PC-9 (cell line): ENCODE results near the gene DNAJC11. TPM values are rescaled to one million over a fixed set of nuclear protein-coding genes. Genes with fewer than 3 reads are reported as not detected.

ENCODE experiments used
- BruUV-seq: library from RNA; stranded (reverse); fragments of 400-500 nt; replicated peaks from 2 replicates; lab custom pipeline; 2021; lab: Mats Ljungman, UMichigan
- CTCF ChIA-PET: fragments of 300-600 bp; sonication (Branson Sonifier 250); formaldehyde crosslinking; loops from one replicate; lab custom pipeline; 2022; ENCODE audit warnings: antibody characterized with exemption; lab: Charles Lee
- POLR2A ChIA-PET: fragments of 300-600 bp; sonication (Branson Sonifier 250); formaldehyde crosslinking; loops from one replicate; lab custom pipeline; 2022; ENCODE audit warnings: antibody characterized with exemption; ENCODE audit not compliant: unreplicated experiment; lab: Charles Lee
- DNase-seq, 2 experiments: peaks; one replicate each; pipeline versions ENCODE4 v3.0.0 to v3.0.0-alpha.2; 2015 to 2022; ENCODE audit warnings: mixed read lengths in 1 of 2
- H2AFZ ChIP-seq: fragments of 200-600 bp; sonication (generic); 2 replicates; pipeline ENCODE4 v1.8.1; 2017; ENCODE audit warnings: antibody characterized with exemption
- H3F3A ChIP-seq: fragments of 200-600 bp; sonication (generic); 2 replicates; pipeline ENCODE4 v1.8.1; 2017; ENCODE audit warnings: antibody characterized with exemption, mild to moderate bottlenecking, low read depth; ENCODE audit not compliant: insufficient read depth
- H3K27ac ChIP-seq: fragments of 200-600 bp; sonication (generic); 2 replicates; pipeline ENCODE4 v1.6.1; 2016; ENCODE audit warnings: mixed run types
- H3K27me3 ChIP-seq: fragments of 200-600 bp; sonication (generic); 2 replicates; pipeline ENCODE4 v1.6.1; 2016; ENCODE audit warnings: low read depth, mixed run types; ENCODE audit not compliant: insufficient read depth
- H3K36me3 ChIP-seq: fragments of 200-600 bp; sonication (generic); 2 replicates; pipeline ENCODE4 v1.6.1; 2016; ENCODE audit warnings: low read depth, mixed run types
- H3K4me1 ChIP-seq: fragments of 200-600 bp; sonication (generic); replicated peaks from 2 replicates; pipeline ENCODE4 v1.6.1; 2016; ENCODE audit warnings: mixed run types; ENCODE audit not compliant: insufficient read depth
- H3K4me2 ChIP-seq: fragments of 200-600 bp; sonication (generic); 2 replicates; pipeline ENCODE4 v1.6.1; 2017; ENCODE audit warnings: mixed run types
- H3K4me3 ChIP-seq: fragments of 200-600 bp; sonication (generic); 2 replicates; pipeline ENCODE4 v1.6.1; 2016; ENCODE audit warnings: mixed run types
- H3K79me2 ChIP-seq: fragments of 200-600 bp; sonication (generic); 2 replicates; pipeline ENCODE4 v1.6.1; 2017; ENCODE audit warnings: low read depth, mixed run types
- H3K9me2 ChIP-seq: fragments of 200-600 bp; sonication (generic); 2 replicates; pipeline ENCODE4 v1.8.1; 2017; ENCODE audit warnings: mild to moderate bottlenecking; ENCODE audit not compliant: insufficient read depth
- H3K9me3 ChIP-seq: fragments of 200-600 bp; sonication (generic); 2 replicates; pipeline ENCODE4 v1.8.1; 2016; ENCODE audit warnings: low read depth; ENCODE audit not compliant: insufficient read depth
- H4K20me1 ChIP-seq: fragments of 200-600 bp; sonication (generic); 2 replicates; pipeline ENCODE4 v1.8.1; 2017; ENCODE audit not compliant: insufficient read depth
- CTCF ChIP-seq: fragments of 200-600 bp; sonication (generic); conservative IDR thresholded peaks from 2 replicates; pipeline ENCODE4 v1.6.1; 2017; ENCODE audit warnings: mixed run types, antibody characterized with exemption, mild to moderate bottlenecking, moderate library complexity
- EZH2 ChIP-seq: fragments of 200-600 bp; sonication (generic); IDR thresholded peaks from 2 replicates; pipeline ENCODE4 v1.8.0; 2017; ENCODE audit warnings: antibody characterized with exemption, low read depth
- intact Hi-C: fragments of 100-400 bp; cut with micrococcal nuclease; formaldehyde crosslinking; loops from one replicate; pipeline ENCODE4 v1.10.0; 2022; ENCODE audit not compliant: unreplicated experiment
- total RNA-seq: library from RNA; stranded (reverse); gene quantifications from 2 replicates; pipeline ENCODE4 v1.2.3, GENCODE V29; 2021

Gene DNAJC11
- total RNA-seq, 1 experiment from 2014 or later: 52.8 TPM

GRCh38 chr1:6711174-6711573 is 9.6 kb upstream of the DNAJC11 start:
- no peaks in the 10 kb centered on the region for H3K36me3 ChIP-seq
- TF ChIP-seq CTCF (no peak), EZH2 (no peak)
- H3K27ac ChIP-seq: no peak overlapping the region
- no TSS peak for BruUV-seq
- H2AFZ ChIP-seq: no peak overlapping the region
- no peaks in the 10 kb centered on the region for H3K9me2 ChIP-seq
- no peak overlapping the region for H3K4me2 ChIP-seq
- peaks cover 57% of the 10 kb centered on the region for H3K27me3 ChIP-seq
- no peak overlapping the region for H3K4me3 ChIP-seq
- H3K79me2 ChIP-seq: no peaks in the 10 kb centered on the region
- H3K9me3 ChIP-seq: no peaks in the 10 kb centered on the region
- no peaks in the 10 kb centered on the region for H3K4me1 ChIP-seq
- DNase-seq: no peak
- no peaks in the 10 kb centered on the region for H4K20me1 ChIP-seq
- intact Hi-C loops: no loop called here
- ChIA-PET POLR2A (no interaction called here), CTCF (no interaction called here)
- H3F3A ChIP-seq: no peaks in the 10 kb centered on the region

DNA sequence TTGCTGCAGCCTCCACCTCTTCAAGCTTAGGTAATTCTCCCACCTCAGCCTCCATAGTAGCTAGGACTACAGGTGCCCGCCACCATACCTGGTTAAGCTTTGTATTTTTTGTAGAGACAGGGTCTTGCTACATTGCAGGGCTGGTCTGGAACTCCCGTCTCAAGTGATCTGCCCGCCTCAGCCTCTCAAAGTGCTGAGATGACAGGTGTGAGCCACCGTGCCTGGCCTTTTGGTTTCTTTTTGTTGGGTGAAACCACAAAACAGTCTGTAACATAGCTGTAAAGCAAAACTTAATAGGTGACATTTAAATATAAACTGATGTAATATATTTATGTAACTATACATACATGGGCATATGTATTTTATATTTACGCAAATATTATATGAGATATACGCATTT is 3.1 kb upstream of the DNAJC11 start:
- no peaks in the 10 kb centered on the region for H4K20me1 ChIP-seq
- H3K79me2 ChIP-seq: peaks cover 18% of the 10 kb centered on the region
- H3K9me3 ChIP-seq: no peaks in the 10 kb centered on the region
- intact Hi-C loops: no loop called here
- no peaks in the 10 kb centered on the region for H3K36me3 ChIP-seq
- POLR2A ChIA-PET: no interaction called here
- CTCF ChIA-PET: no interaction called here
- DNase-seq: no peak
- no TSS peak for BruUV-seq
- H3K27me3 ChIP-seq: peaks cover 29% of the 10 kb centered on the region
- H3K9me2 ChIP-seq: no peaks in the 10 kb centered on the region
- H3K27ac ChIP-seq: no peak overlapping the region
- H3K4me1 ChIP-seq: 0 out of 2 replicates have a peak, but pooled peaks cover 6% of the 10 kb centered on the region
- H3F3A ChIP-seq: no peaks in the 10 kb centered on the region
- no peak for TF ChIP-seq CTCF
- no peak for TF ChIP-seq EZH2
- no peak overlapping the region for H2AFZ ChIP-seq
- no peak overlapping the region for H3K4me2 ChIP-seq
- no peak overlapping the region for H3K4me3 ChIP-seq

DNA sequence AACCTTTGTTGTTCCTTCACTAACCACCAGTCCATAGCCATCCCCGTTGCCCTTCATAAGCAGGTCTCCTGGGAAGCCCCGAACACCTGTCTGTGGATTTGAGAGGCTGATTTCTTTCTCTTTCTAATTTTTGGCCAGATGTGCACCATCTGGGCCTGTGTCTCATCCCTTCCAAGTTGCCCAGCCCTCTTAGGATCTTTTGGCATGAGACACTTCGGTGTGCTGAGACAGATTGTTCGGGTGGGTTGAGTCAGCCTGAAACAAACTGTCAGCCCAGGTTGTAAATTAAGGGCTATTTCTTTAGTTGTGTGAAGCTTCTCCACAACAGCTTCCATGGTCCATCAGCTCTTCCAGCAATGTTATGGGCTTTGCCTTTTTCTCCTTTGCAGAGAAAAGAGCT is 1.4 kb upstream of the DNAJC11 start:
- H4K20me1 ChIP-seq: 0 out of 2 replicates have a peak, but pooled peaks cover 9% of the 10 kb centered on the region
- H3K79me2 ChIP-seq: peaks cover 34% of the 10 kb centered on the region
- peaks cover 14% of the 10 kb centered on the region; the same call in 1 of the 2 replicates for H3K27me3 ChIP-seq
- no peak overlapping the region for H2AFZ ChIP-seq
- no peak overlapping the region for H3K4me3 ChIP-seq
- H3K9me3 ChIP-seq: no peaks in the 10 kb centered on the region
- H3K36me3 ChIP-seq: no peaks in the 10 kb centered on the region
- ChIA-PET POLR2A (no interaction called here), CTCF (no interaction called here)
- no peaks in the 10 kb centered on the region for H3K9me2 ChIP-seq
- intact Hi-C loops: no loop called here
- BruUV-seq: no TSS peak
- H3F3A ChIP-seq: no peaks in the 10 kb centered on the region
- H3K27ac ChIP-seq: no peak overlapping the region
- TF ChIP-seq EZH2: no peak
- no peak for TF ChIP-seq CTCF
- no peak overlapping the region for H3K4me2 ChIP-seq
- H3K4me1 ChIP-seq: 0 out of 2 replicates have a peak, but pooled peaks cover 6% of the 10 kb centered on the region
- DNase-seq: no peak
